Uterus (tissue), 4 donors: ENCODE data around the gene TROAP. TPM values are rescaled to one million over a fixed set of nuclear protein-coding genes. Genes with fewer than 3 reads are reported as not detected.

Experiments
- DNase-seq, 2 donors: peaks; one replicate each; pipeline ENCODE4 v3.0.0-alpha.2; 2019 to 2020
- H3K27ac ChIP-seq, 2 donors: fragments of 200-600 bp; sonication (generic); 1 replicate in 1 of 2; 2 replicates in 1 of 2; pipeline ENCODE4 v1.5.1; 2016 to 2018
- H3K27me3 ChIP-seq, 2 donors: fragments of 200-600 bp; sonication (generic); one replicate each; pipeline ENCODE4 v1.5.1; 2018 to 2019; ENCODE audit warnings: control low read depth in 1 of 2
- H3K36me3 ChIP-seq, 2 donors: fragments of 200-600 bp; sonication (generic); one replicate each; pipeline ENCODE4 v1.5.1; 2019; ENCODE audit warnings: control low read depth in 1 of 2
- H3K4me1 ChIP-seq, 2 donors: fragments of 200-600 bp; sonication (generic); one replicate each; pipeline ENCODE4 v1.5.1; 2018 to 2019; ENCODE audit warnings: control low read depth in 1 of 2
- H3K4me3 ChIP-seq, 2 donors: fragments of 200-600 bp; sonication (generic); 1 replicate in 1 of 2; 2 replicates in 1 of 2; pipeline ENCODE4 v1.5.1; 2018 to 2019; ENCODE audit warnings: mild to moderate bottlenecking in 1 of 2
- H3K9me3 ChIP-seq, 2 donors: fragments of 200-600 bp; sonication (generic); one replicate each; pipeline ENCODE4 v1.5.1; 2019; ENCODE audit warnings: control low read depth in 1 of 2
- CTCF ChIP-seq, 4 experiments: fragments of 200-600 bp in 2 of 4; fragments of 450-650 bp in 2 of 4; sonication (generic) in 2 of 4; IDR thresholded peaks; one replicate each; pipeline ENCODE4 v1.5.1; 2016 to 2019; ENCODE audit warnings: antibody characterized with exemption in 4 of 4, mild to moderate bottlenecking in 2 of 4, moderate library complexity in 1 of 4
- POLR2A ChIP-seq, 2 donors: fragments of 450-650 bp; IDR thresholded peaks; one replicate each; pipeline ENCODE4 v1.6.1; 2016; ENCODE audit warnings: antibody characterized with exemption in 2 of 2, mild to moderate bottlenecking in 1 of 2, moderate library complexity in 1 of 2
- intact Hi-C: fragments of 100-400 bp; cut with DNase I; formaldehyde crosslinking; loops from one replicate; pipeline ENCODE4 v1.15.1; 2023; ENCODE audit warnings: low total_unique reads
- total RNA-seq, 4 donors: library from RNA; depleted of rRNA in 3 of 4; stranded (reverse); fragments of >200 nt in 3 of 4; gene quantifications; one replicate each; pipeline versions ENCODE4 v1.1.0 to v1.2.4, GENCODE V29; 2014 to 2023
- donor health status: DM: yes; HTN: yes; CAD: no.

Gene TROAP
- total RNA-seq, 4 donors from 2014 or later: 1.8 to 10.2 TPM; not detected in 2

- intact Hi-C loops: loop anchor here (10.0 kb wide), 1 partner anchor 60 kb away; the partner anchor contains the start of gene DNAJC22
- no peaks in the 10 kb centered on the region for H3K36me3 ChIP-seq
- H3K9me3 ChIP-seq: no peaks in the 10 kb centered on the region
- H3K4me1 ChIP-seq: no peaks in the 10 kb centered on the region
- no peaks in the 10 kb centered on the region for H3K27me3 ChIP-seq
- H3K27ac ChIP-seq: no peak overlapping the region
- TF ChIP-seq POLR2A (IDR thresholded peaks at IDR 0.05) (no peak), CTCF (IDR thresholded peaks at IDR 0.05) (no peak)
- DNase-seq: no peak
- H3K4me3 ChIP-seq: no peak overlapping the region
These were observed 38.4 kb upstream of the TROAP start for GRCh38 chr12:49284672-49285071.

GRCh38 chr12:49287876-49288275 lies 35.2 kb upstream of the TROAP start:
- no peak for DNase-seq
- intact Hi-C loops: loop anchor here (10.0 kb wide), 1 partner anchor 57 kb away; the partner anchor contains the start of gene DNAJC22
- H3K4me3 ChIP-seq: no peak overlapping the region
- H3K27me3 ChIP-seq: no peaks in the 10 kb centered on the region
- H3K36me3 ChIP-seq: no peaks in the 10 kb centered on the region
- TF ChIP-seq POLR2A (IDR thresholded peaks at IDR 0.05) (no peak), CTCF (IDR thresholded peaks at IDR 0.05) (no peak)
- H3K27ac ChIP-seq: no peak overlapping the region
- H3K4me1 ChIP-seq: peaks cover 0 to under 1% of the 10 kb centered on the region in 2 donors
- H3K9me3 ChIP-seq: no peaks in the 10 kb centered on the region

- H3K4me3 ChIP-seq: no peak overlapping the region
- H3K27me3 ChIP-seq: no peaks in the 10 kb centered on the region
- H3K36me3 ChIP-seq: no peaks in the 10 kb centered on the region
- H3K4me1 ChIP-seq: peaks cover 0 to 5% of the 10 kb centered on the region in 2 donors
- no peaks in the 10 kb centered on the region for H3K9me3 ChIP-seq
- DNase-seq: peak; percentile 38 to 57
- TF ChIP-seq POLR2A (IDR thresholded peaks at IDR 0.05) (no peak), CTCF (IDR thresholded peaks at IDR 0.05) (peak; percentile 69 to 84 (median 76))
- intact Hi-C loops: loop anchor here (10.0 kb wide), 1 partner anchor 56 kb away; the partner anchor contains the start of gene DNAJC22
- no peak overlapping the region for H3K27ac ChIP-seq
These were observed 34.6 kb upstream of the TROAP start for GRCh38 chr12:49288412-49288853.

DNA sequence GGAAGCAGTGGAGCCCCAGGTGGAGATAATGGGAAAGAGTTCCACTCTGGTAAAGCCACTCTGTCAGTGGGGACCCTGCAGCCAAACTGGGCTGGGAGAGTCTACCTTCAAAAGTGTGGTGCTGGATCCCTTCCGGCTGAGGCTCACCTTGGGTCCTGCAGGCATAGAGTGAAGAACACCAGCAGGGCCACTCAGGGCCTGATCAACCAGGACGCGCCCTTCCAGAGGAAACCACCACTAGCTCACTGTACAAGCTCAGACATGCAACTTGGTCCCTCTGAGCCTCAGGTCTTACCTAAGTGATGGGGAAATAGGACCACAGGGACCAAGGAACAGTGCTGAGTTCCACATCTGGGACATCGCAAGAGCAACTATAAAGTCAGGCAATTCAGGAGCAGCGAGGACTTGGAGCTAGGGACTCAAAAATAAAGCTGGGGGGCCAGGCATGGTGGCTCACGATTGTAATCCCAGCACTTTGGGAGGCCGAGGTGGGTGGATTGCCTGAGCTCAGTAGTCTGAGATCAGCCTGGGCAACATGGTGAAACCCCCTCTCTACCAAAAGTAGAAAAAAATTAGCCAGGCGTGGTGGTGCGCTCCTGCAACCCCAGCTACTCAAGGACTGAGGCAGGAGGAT lies 34.0 kb upstream of the TROAP start:
- TF ChIP-seq POLR2A (IDR thresholded peaks at IDR 0.05) (no peak), CTCF (IDR thresholded peaks at IDR 0.05) (no peak)
- intact Hi-C loops: loop anchor here (10.0 kb wide), 1 partner anchor 56 kb away; the partner anchor contains the start of gene DNAJC22
- no peaks in the 10 kb centered on the region for H3K9me3 ChIP-seq
- H3K27ac ChIP-seq: no peak overlapping the region
- H3K4me3 ChIP-seq: no peak overlapping the region
- no peaks in the 10 kb centered on the region for H3K36me3 ChIP-seq
- DNase-seq: no peak
- H3K27me3 ChIP-seq: no peaks in the 10 kb centered on the region
- peaks cover 0 to 5% of the 10 kb centered on the region in 2 donors for H3K4me1 ChIP-seq

DNA sequence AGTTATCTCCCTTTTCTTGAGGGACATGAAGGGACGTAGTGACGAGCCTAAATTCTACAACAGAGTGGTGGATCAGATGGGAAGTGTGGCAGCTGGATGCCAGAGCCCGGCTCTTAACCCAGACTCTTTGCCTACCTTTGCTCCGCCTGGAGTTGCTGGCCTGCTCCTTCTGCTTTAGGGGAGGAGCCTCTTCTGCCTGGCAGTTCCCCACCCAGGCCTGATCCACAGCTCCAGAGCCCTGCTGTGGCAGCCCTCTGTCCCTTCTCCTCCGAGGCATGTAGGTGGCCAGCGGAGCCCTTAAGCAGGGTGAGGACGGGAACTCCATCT lies 30.4 kb upstream of the TROAP start:
- TF ChIP-seq CTCF (IDR thresholded peaks at IDR 0.05) (no peak), POLR2A (IDR thresholded peaks at IDR 0.05) (no peak)
- peak in 1 of 2 donors; percentile 22 for DNase-seq
- H3K9me3 ChIP-seq: no peaks in the 10 kb centered on the region
- no peak overlapping the region for H3K4me3 ChIP-seq
- peaks cover 0 to 15% of the 10 kb centered on the region in 2 donors for H3K4me1 ChIP-seq
- peaks cover 16 to 20% of the 10 kb centered on the region in 2 donors for H3K27me3 ChIP-seq
- peak overlapping the region in 1 of 2 donors; percentile 6 for H3K27ac ChIP-seq
- intact Hi-C loops: no loop called here
- no peaks in the 10 kb centered on the region for H3K36me3 ChIP-seq
